B cell (primary cell): ENCODE measurements around the gene RIOK3. TPM values are rescaled to one million over a fixed set of nuclear protein-coding genes. Genes with fewer than 3 reads are reported as not detected.

Experiments used
- ATAC-seq: fragments of 200-7000 bp; cut with Tn5 transposase; one replicate; pipeline ENCODE4 v1.10.0; 2021; ENCODE audit warnings: low read depth, mild to moderate bottlenecking, moderate number of reproducible peaks, moderate library complexity
- CTCF ChIA-PET: fragments of 350-600 bp; sonication (Branson Sonifier 250); formaldehyde crosslinking; loops from one replicate; lab custom pipeline; 2021; ENCODE audit warnings: antibody characterized with exemption, inconsistent platforms; lab: Charles Lee
- POLR2A ChIA-PET: fragments of 350-600 bp; sonication (Branson Sonifier 250); formaldehyde crosslinking; loops from one replicate; lab custom pipeline; 2021; ENCODE audit warnings: antibody characterized with exemption; lab: Charles Lee
- DNase-seq: peaks from one replicate; pipeline ENCODE4 v3.0.0; 2013
- H2AFZ ChIP-seq: 2 replicates; pipeline ENCODE4 v1.6.1; 2012; ENCODE audit warnings: mild to moderate bottlenecking, low read depth, low read length; ENCODE audit not compliant: insufficient read depth, poor library complexity, severe bottlenecking
- H3K27ac ChIP-seq, 2 donors: 1 replicate in 1 of 2; 2 replicates in 1 of 2; pipeline ENCODE4 v1.5.1; 2012 to 2013; ENCODE audit warnings: low read length in 2 of 2, mild to moderate bottlenecking in 2 of 2, moderate library complexity in 1 of 2
- H3K27me3 ChIP-seq, 4 experiments: fragments of 200-600 bp in 1 of 4; sonication (generic) in 1 of 4; replicated peaks in 1 of 4; 1 replicate in 2 of 4; 2 replicates in 2 of 4; pipeline versions ENCODE4 v1.6.1 to v1.7.0; 2013 to 2016; ENCODE audit warnings: low read length in 3 of 4, mild to moderate bottlenecking in 2 of 4, mixed read lengths in 1 of 4, moderate library complexity in 1 of 4; ENCODE audit not compliant: insufficient read depth in 4 of 4, control insufficient read depth in 3 of 4; ENCODE audit errors: control extremely low read depth in 1 of 4
- H3K36me3 ChIP-seq, 2 experiments: replicated peaks in 1 of 2; 1 replicate in 1 of 2; 2 replicates in 1 of 2; pipeline versions ENCODE4 v1.6.1 to v1.7.1; 2013; ENCODE audit warnings: low read length in 1 of 2; ENCODE audit not compliant: insufficient read depth in 2 of 2, control insufficient read depth in 1 of 2; ENCODE audit errors: control extremely low read depth in 1 of 2, extremely low read depth in 1 of 2
- H3K4me1 ChIP-seq, 2 donors: fragments of 200-600 bp in 1 of 2; sonication (generic) in 1 of 2; 1 replicate in 1 of 2; 2 replicates in 1 of 2; pipeline versions ENCODE4 v1.5.1 to v1.6.1; 2013 to 2017; ENCODE audit warnings: low read length in 2 of 2; ENCODE audit not compliant: control insufficient read depth in 2 of 2, insufficient read depth in 2 of 2
- H3K4me2 ChIP-seq: replicated peaks from 2 replicates; pipeline ENCODE3; 2012; ENCODE audit warnings: mild to moderate bottlenecking, low read depth, low read length; ENCODE audit not compliant: poor library complexity, severe bottlenecking
- H3K4me3 ChIP-seq, 5 experiments: fragments of 200-600 bp in 1 of 5; sonication (generic) in 1 of 5; 1 replicate in 3 of 5; 2 replicates in 2 of 5; pipeline versions ENCODE4 v1.5.1 to v1.7.0; 2011 to 2016; ENCODE audit warnings: low read length in 4 of 5, mild to moderate bottlenecking in 4 of 5, low read depth in 2 of 5, control low read depth in 1 of 5, moderate library complexity in 1 of 5; ENCODE audit not compliant: insufficient read depth in 1 of 5; ENCODE audit errors: control extremely low read depth in 1 of 5, extremely low read depth in 1 of 5
- H3K79me2 ChIP-seq: fragments of 200-600 bp; sonication (generic); one replicate; pipeline ENCODE4 v1.6.0; 2016; ENCODE audit warnings: low read length; ENCODE audit not compliant: control insufficient read depth, insufficient read depth
- H3K9ac ChIP-seq: fragments of 200-600 bp; sonication (generic); 2 replicates; pipeline ENCODE4 v1.6.1; 2017; ENCODE audit warnings: mild to moderate bottlenecking, low read length, moderate library complexity
- H3K9me3 ChIP-seq, 3 donors: one replicate each; pipeline versions ENCODE4 v1.6.1 to v1.7.1; 2013; ENCODE audit warnings: low read length in 2 of 3; ENCODE audit not compliant: control insufficient read depth in 2 of 3, insufficient read depth in 1 of 3; ENCODE audit errors: control extremely low read depth in 1 of 3
- H4K20me1 ChIP-seq: 2 replicates; pipeline ENCODE4 v1.6.0; 2012; ENCODE audit warnings: mild to moderate bottlenecking, low read length; ENCODE audit not compliant: insufficient read depth, control insufficient read depth, poor library complexity, severe bottlenecking
- H3K27ac Mint-ChIP-seq: one replicate; pipeline ENCODE4 v1.8.0; 2021; ENCODE audit warnings: mixed read lengths
- H3K27me3 Mint-ChIP-seq: one replicate; pipeline ENCODE4 v1.8.0; 2021; ENCODE audit warnings: mixed read lengths
- H3K4me1 Mint-ChIP-seq: one replicate; pipeline ENCODE4 v1.8.0; 2021; ENCODE audit warnings: mixed read lengths
- H3K4me3 Mint-ChIP-seq: one replicate; pipeline ENCODE4 v1.8.0; 2021; ENCODE audit warnings: mixed read lengths
- H3K9me3 Mint-ChIP-seq: one replicate; pipeline ENCODE4 v1.8.0; 2022; ENCODE audit warnings: mixed read lengths; ENCODE audit not compliant: insufficient read depth
- EZH2 ChIP-seq: IDR thresholded peaks from 2 replicates; pipeline ENCODE4 v1.6.1; 2012; ENCODE audit warnings: borderline replicate concordance, low read depth, mild to moderate bottlenecking, moderate library complexity, low read length; ENCODE audit not compliant: insufficient read depth, poor library complexity, severe bottlenecking
- WGBS: methylation state at CpG from one replicate; pipeline ENCODE4 v1.1.5; 2013; ENCODE audit warnings: missing lambda C conversion rate; ENCODE audit not compliant: insufficient coverage; 5-methylcytosine and 5-hydroxymethylcytosine counted together
- intact Hi-C: fragments of 100-400 bp; cut with micrococcal nuclease; formaldehyde crosslinking; loops from one replicate; pipeline ENCODE4 v1.10.0; 2022
- polyA plus RNA-seq: library from polyadenylated mRNA; depleted of rRNA; stranded (reverse); fragments of >200 nt; gene quantifications from 2 replicates; pipeline ENCODE4 v1.2.3, GENCODE V29; 2012
- total RNA-seq, 2 donors: library from RNA; stranded (reverse); fragments of 120-200 nt in 1 of 2; gene quantifications; 1 replicate in 1 of 2; 2 replicates in 1 of 2; pipeline versions ENCODE4 v1.2.3 to v1.2.4, GENCODE V29; 2013 to 2022
- TF ChIP-seq, protein P1 (sequence below): fragments of 200-600 bp; IDR thresholded peaks from one replicate; pipeline ENCODE4 v1.8.0; 2022; ENCODE audit warnings: antibody characterized with exemption, mild to moderate bottlenecking

The RIOK3 gene
- total and polyA plus RNA-seq, 2 donors (not counting 1 experiment from before 2014, with no cell fraction given): 42.5 to 83.4 TPM

DNA sequence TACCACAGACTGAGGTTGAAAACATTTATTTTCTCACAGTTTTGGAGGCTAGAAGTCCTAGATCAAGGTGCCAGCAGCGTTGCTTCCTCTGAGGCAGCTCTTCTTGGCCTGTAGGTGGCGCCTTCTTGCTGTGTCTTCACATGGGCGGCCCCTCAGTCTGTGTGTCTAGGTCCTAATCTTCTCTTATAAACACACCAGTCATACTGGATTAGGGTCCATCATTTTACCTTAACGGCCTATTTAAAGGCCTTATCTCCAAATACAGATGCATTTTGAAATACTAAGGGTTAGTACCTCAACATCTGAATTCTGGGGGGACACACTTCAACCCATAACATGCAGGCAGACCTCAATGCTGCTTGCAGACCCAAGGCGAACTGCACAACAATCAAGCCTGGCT is 45.8 kb downstream of the RIOK3 start:
- Mint-ChIP-seq H3K27me3 (no peaks in the 10 kb centered on the region), H3K9me3 (no peaks in the 10 kb centered on the region), H3K27ac (peak overlapping the region; percentile 93), H3K4me1 (peaks cover 70% of the 10 kb centered on the region), H3K4me3 (peak overlapping the region; percentile 50)
- Histone ChIP-seq H3K9ac (peak overlapping the region; percentile 53), H3K9me3 (no peaks in the 10 kb centered on the region), H3K4me2 (peak overlapping the region; percentile 66), H3K4me3 (peak overlapping the region in 4 of 5 experiments; percentile 10 to 62 (median 56)), H3K27me3 (no peaks in the 10 kb centered on the region), H3K4me1 (peaks cover 71 to 79% of the 10 kb centered on the region in 2 donors), H4K20me1 (no peaks in the 10 kb centered on the region), H3K79me2 (peaks cover 66% of the 10 kb centered on the region), H2AFZ (peak overlapping the region; percentile 39), H3K27ac (peak overlapping the region; percentile 55 to 76), H3K36me3 (no peaks in the 10 kb centered on the region)
- peak; percentile 80 for DNase-seq
- no peak for TF ChIP-seq EZH2
- TF ChIP-seq, protein P1, sequence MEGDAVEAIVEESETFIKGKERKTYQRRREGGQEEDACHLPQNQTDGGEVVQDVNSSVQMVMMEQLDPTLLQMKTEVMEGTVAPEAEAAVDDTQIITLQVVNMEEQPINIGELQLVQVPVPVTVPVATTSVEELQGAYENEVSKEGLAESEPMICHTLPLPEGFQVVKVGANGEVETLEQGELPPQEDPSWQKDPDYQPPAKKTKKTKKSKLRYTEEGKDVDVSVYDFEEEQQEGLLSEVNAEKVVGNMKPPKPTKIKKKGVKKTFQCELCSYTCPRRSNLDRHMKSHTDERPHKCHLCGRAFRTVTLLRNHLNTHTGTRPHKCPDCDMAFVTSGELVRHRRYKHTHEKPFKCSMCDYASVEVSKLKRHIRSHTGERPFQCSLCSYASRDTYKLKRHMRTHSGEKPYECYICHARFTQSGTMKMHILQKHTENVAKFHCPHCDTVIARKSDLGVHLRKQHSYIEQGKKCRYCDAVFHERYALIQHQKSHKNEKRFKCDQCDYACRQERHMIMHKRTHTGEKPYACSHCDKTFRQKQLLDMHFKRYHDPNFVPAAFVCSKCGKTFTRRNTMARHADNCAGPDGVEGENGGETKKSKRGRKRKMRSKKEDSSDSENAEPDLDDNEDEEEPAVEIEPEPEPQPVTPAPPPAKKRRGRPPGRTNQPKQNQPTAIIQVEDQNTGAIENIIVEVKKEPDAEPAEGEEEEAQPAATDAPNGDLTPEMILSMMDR: peak; percentile 83
- intact Hi-C loops: loop anchor here (1.0 kb wide), 3 partner anchors 11 to 46 kb away; partner anchors contain the start of gene RIOK3
- peak; percentile 15 for ATAC-seq
- ChIA-PET CTCF (interaction anchor here (0.6 to 4.3 kb wide), 23 partner anchors 9 to 512 kb away, joined by 3 to 61 read pairs (median 4); partner anchors contain the start of genes NPC1 and RIOK3), POLR2A (interaction anchor here (0.6 to 2.9 kb wide), 3 partner anchors 11 to 130 kb away, joined by 6 to 28 read pairs (median 6); no protein-coding TSS in a partner anchor)
- WGBS: 23% methylated on average over 4 of the region's 5 CpGs

- no peaks in the 10 kb centered on the region for H3K36me3 ChIP-seq
- H3K9me3 Mint-ChIP-seq: no peaks in the 10 kb centered on the region
- ChIA-PET POLR2A (interaction anchor here (2.9 kb wide), 1 partner anchor 11 kb away, joined by 28 read pairs; no protein-coding TSS in a partner anchor), CTCF (interaction anchor here (0.5 to 4.3 kb wide), 11 partner anchors 9 to 89 kb away, joined by 3 to 61 read pairs (median 6); partner anchors contain the start of gene RIOK3)
- peak overlapping the region; percentile 38 to 76 for H3K27ac ChIP-seq
- H3K9me3 ChIP-seq: no peaks in the 10 kb centered on the region
- H3K4me3 Mint-ChIP-seq: peak overlapping the region; percentile 50
- peaks cover 70% of the 10 kb centered on the region for H3K79me2 ChIP-seq
- TF ChIP-seq, protein P1: no peak
- no peak for TF ChIP-seq EZH2
- peaks cover 74 to 83% of the 10 kb centered on the region in 2 donors for H3K4me1 ChIP-seq
- H3K9ac ChIP-seq: peak overlapping the region; percentile 53
- peaks cover 75% of the 10 kb centered on the region for H3K4me1 Mint-ChIP-seq
- H2AFZ ChIP-seq: peak overlapping the region; percentile 41
- DNase-seq (peak; percentile 58), ATAC-seq (no peak)
- peaks cover 3% of the 10 kb centered on the region for H4K20me1 ChIP-seq
- no peaks in the 10 kb centered on the region for H3K27me3 ChIP-seq
- peak overlapping the region; percentile 66 for H3K4me2 ChIP-seq
- WGBS: 43% methylated on average over 5 of the region's 11 CpGs
- no peaks in the 10 kb centered on the region for H3K27me3 Mint-ChIP-seq
- H3K4me3 ChIP-seq: peak overlapping the region in 4 of 5 experiments; percentile 1 to 62 (median 19)
- intact Hi-C loops: no loop called here
- peak overlapping the region; percentile 93 for H3K27ac Mint-ChIP-seq
Measured at GRCh38 chr18:23499291-23499781, 46.2 kb downstream of the RIOK3 start.
